NT2/D1 (cell line): ENCODE results near the gene PRM1.

Experiments
- DNase-seq: peaks from one replicate; pipeline ENCODE4 v3.0.0-alpha.2; 2011; ENCODE audit warnings: low read depth, low spot score
- H3K27me3 ChIP-seq: 2 replicates; pipeline ENCODE4 v1.6.0; 2011; ENCODE audit warnings: mild to moderate bottlenecking; ENCODE audit not compliant: insufficient read length, insufficient read depth
- H3K36me3 ChIP-seq: 2 replicates; pipeline ENCODE4 v1.6.1; 2011; ENCODE audit warnings: mild to moderate bottlenecking, low read length, mixed read lengths; ENCODE audit not compliant: insufficient read depth, insufficient read length
- H3K4me1 ChIP-seq: 2 replicates; pipeline ENCODE4 v1.5.1; 2011; ENCODE audit not compliant: insufficient read depth, insufficient read length
- H3K4me3 ChIP-seq: 2 replicates; pipeline ENCODE4 v1.5.1; 2011; ENCODE audit warnings: low read depth; ENCODE audit not compliant: insufficient read length
- H3K9ac ChIP-seq: 2 replicates; pipeline ENCODE4 v1.6.0; 2011; ENCODE audit warnings: low read depth; ENCODE audit not compliant: insufficient read length
- H3K9me3 ChIP-seq: 2 replicates; pipeline ENCODE4 v1.5.1; 2011; ENCODE audit warnings: mild to moderate bottlenecking, low read length; ENCODE audit not compliant: insufficient read depth
- SUZ12 ChIP-seq: IDR thresholded peaks from 2 replicates; pipeline ENCODE4 v1.6.1; 2011; ENCODE audit not compliant: insufficient read length, insufficient read depth; ENCODE audit errors: extremely low read depth
- YY1 ChIP-seq: IDR thresholded peaks from 2 replicates; pipeline ENCODE4 v1.6.1; 2011; ENCODE audit not compliant: insufficient read length, insufficient read depth
- ZNF274 ChIP-seq: IDR thresholded peaks from 2 replicates; pipeline ENCODE4 v1.6.1; 2011; ENCODE audit warnings: mild to moderate bottlenecking, low read depth, low read length

PRM1 gene

GRCh38 chr16:11298143-11298900, 17.2 kb upstream of the PRM1 start:
- Histone ChIP-seq H3K4me1 (peaks cover 9% of the 10 kb centered on the region), H3K9ac (no peak overlapping the region), H3K9me3 (no peaks in the 10 kb centered on the region)

GRCh38 chr16:11297492-11298142, 16.5 kb upstream of the PRM1 start:
- Histone ChIP-seq H3K9ac (peak overlapping the region; percentile 33), H3K4me1 (peaks cover 9% of the 10 kb centered on the region), H3K9me3 (no peaks in the 10 kb centered on the region), H3K4me3 (no peak overlapping the region), H3K27me3 (no peaks in the 10 kb centered on the region), H3K36me3 (no peaks in the 10 kb centered on the region)
- DNase-seq, result peak; percentile 51
- TF ChIP-seq ZNF274 (no peak), SUZ12 (no peak), YY1 (no peak)

More at GRCh38 chr16:11298143-11298900, 17.2 kb upstream of the PRM1 start:
- Histone ChIP-seq H3K27me3 (no peaks in the 10 kb centered on the region), H3K4me3 (no peak overlapping the region), H3K36me3 (no peaks in the 10 kb centered on the region)
- TF ChIP-seq YY1 (no peak), SUZ12 (no peak), ZNF274 (no peak)
- no peak for DNase-seq

GRCh38 chr16:11296706-11297491, 15.8 kb upstream of the PRM1 start:
- no peak for DNase-seq
- H3K27me3 ChIP-seq, result no peaks in the 10 kb centered on the region
- peaks cover 9% of the 10 kb centered on the region for H3K4me1 ChIP-seq
- no peak overlapping the region for H3K4me3 ChIP-seq
- no peaks in the 10 kb centered on the region for H3K9me3 ChIP-seq
- no peak for TF ChIP-seq ZNF274
- no peak for TF ChIP-seq SUZ12
- no peak for TF ChIP-seq YY1
- H3K9ac ChIP-seq, result peak overlapping the region; percentile 33
- H3K36me3 ChIP-seq, result no peaks in the 10 kb centered on the region

GRCh38 chr16:11296351-11296705, 15.2 kb upstream of the PRM1 start:
- TF ChIP-seq ZNF274 (no peak), SUZ12 (no peak)
- Histone ChIP-seq H3K36me3 (no peaks in the 10 kb centered on the region), H3K9ac (no peak overlapping the region), H3K4me3 (no peak overlapping the region), H3K27me3 (no peaks in the 10 kb centered on the region), H3K4me1 (peaks cover 9% of the 10 kb centered on the region), H3K9me3 (no peaks in the 10 kb centered on the region)
- DNase-seq, result no peak

GRCh38 chr16:11295672-11296071, 14.5 kb upstream of the PRM1 start:
- Histone ChIP-seq H3K4me3 (no peak overlapping the region), H3K36me3 (no peaks in the 10 kb centered on the region), H3K27me3 (no peaks in the 10 kb centered on the region), H3K9me3 (no peaks in the 10 kb centered on the region), H3K9ac (no peak overlapping the region), H3K4me1 (peaks cover 12% of the 10 kb centered on the region)
- DNase-seq, result no peak
- TF ChIP-seq SUZ12 (no peak), YY1 (no peak), ZNF274 (no peak)

GRCh38 chr16:11292076-11292748, 11.1 kb upstream of the PRM1 start:
- DNase-seq, result no peak
- Histone ChIP-seq H3K4me1 (peaks cover 10% of the 10 kb centered on the region), H3K36me3 (no peaks in the 10 kb centered on the region), H3K4me3 (no peak overlapping the region), H3K27me3 (no peaks in the 10 kb centered on the region), H3K9ac (no peak overlapping the region), H3K9me3 (no peaks in the 10 kb centered on the region; the same call in 1 of the 2 replicates)
- no peak for TF ChIP-seq YY1
- no peak for TF ChIP-seq SUZ12
- TF ChIP-seq ZNF274, result no peak
